Measurements from ENCODE around the gene PPP1R15B. TPM values are rescaled to one million over a fixed set of nuclear protein-coding genes. Genes with fewer than 3 reads are reported as not detected.

Gene PPP1R15B
- total RNA-seq, 4 donors from 2014 or later = 20.5 to 58.9 (median 46.4) TPM

- no peak for DNase-seq
- peak overlapping the region in 1 of 2 donors; percentile 59 for H3K27ac ChIP-seq
- peaks cover 0 to 8% of the 10 kb centered on the region in 2 donors for H3K4me1 ChIP-seq
- no peaks in the 10 kb centered on the region for H3K36me3 ChIP-seq
- H3K9me3 ChIP-seq = no peaks in the 10 kb centered on the region
- H3K27me3 ChIP-seq = no peaks in the 10 kb centered on the region
- no peak overlapping the region for H3K4me3 ChIP-seq
- TF ChIP-seq POLR2A (IDR thresholded peaks at IDR 0.05) = no peak
- TF ChIP-seq CTCF (IDR thresholded peaks at IDR 0.05) = no peak
- intact Hi-C loops (cut with DNase I; ENCODE audit: low total_unique reads) = no loop called here
Measured at GRCh38 chr1:204455831-204456145, 44.2 kb upstream of the PPP1R15B start.

- Histone ChIP-seq H3K27me3 (no peaks in the 10 kb centered on the region), H3K9me3 (no peaks in the 10 kb centered on the region), H3K27ac (no peak overlapping the region), H3K4me3 (no peak overlapping the region), H3K36me3 (no peaks in the 10 kb centered on the region), H3K4me1 (peaks cover 0 to 8% of the 10 kb centered on the region in 2 donors)
- no peak for DNase-seq
- TF ChIP-seq POLR2A (IDR thresholded peaks at IDR 0.05) (no peak), CTCF (IDR thresholded peaks at IDR 0.05) (no peak)
- intact Hi-C loops (cut with DNase I; ENCODE audit: low total_unique reads) = no loop called here
Measured at GRCh38 chr1:204455063-204455830, 43.6 kb upstream of the PPP1R15B start.

DNA sequence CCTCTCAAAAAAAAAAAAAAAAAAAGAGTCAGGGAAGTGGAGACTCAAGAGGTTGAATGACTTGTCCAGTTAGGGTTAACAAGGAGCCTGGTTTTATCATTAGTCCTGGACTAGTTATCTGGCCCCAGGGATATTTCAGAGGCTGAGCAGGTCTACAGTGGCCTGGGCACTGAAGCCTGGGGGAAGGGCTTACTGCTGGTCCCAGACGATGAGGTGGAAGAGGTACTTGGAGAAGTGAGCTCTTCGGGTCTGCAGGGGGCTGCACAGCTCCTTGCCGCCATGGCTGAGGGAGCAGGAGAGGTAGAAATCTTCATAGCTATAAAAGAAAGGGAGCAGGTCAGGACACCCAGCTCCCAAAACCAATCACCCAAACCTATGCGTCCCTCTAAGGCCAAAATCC, 42.9 kb upstream of the PPP1R15B start:
- H3K4me3 ChIP-seq = no peak overlapping the region
- intact Hi-C loops (cut with DNase I; ENCODE audit: low total_unique reads) = no loop called here
- H3K27ac ChIP-seq = no peak overlapping the region
- no peaks in the 10 kb centered on the region for H3K27me3 ChIP-seq
- peaks cover 0 to 8% of the 10 kb centered on the region in 2 donors for H3K4me1 ChIP-seq
- H3K9me3 ChIP-seq = no peaks in the 10 kb centered on the region
- DNase-seq = no peak
- H3K36me3 ChIP-seq = no peaks in the 10 kb centered on the region
- TF ChIP-seq POLR2A (IDR thresholded peaks at IDR 0.05) (no peak), CTCF (IDR thresholded peaks at IDR 0.05) (no peak)

DNA sequence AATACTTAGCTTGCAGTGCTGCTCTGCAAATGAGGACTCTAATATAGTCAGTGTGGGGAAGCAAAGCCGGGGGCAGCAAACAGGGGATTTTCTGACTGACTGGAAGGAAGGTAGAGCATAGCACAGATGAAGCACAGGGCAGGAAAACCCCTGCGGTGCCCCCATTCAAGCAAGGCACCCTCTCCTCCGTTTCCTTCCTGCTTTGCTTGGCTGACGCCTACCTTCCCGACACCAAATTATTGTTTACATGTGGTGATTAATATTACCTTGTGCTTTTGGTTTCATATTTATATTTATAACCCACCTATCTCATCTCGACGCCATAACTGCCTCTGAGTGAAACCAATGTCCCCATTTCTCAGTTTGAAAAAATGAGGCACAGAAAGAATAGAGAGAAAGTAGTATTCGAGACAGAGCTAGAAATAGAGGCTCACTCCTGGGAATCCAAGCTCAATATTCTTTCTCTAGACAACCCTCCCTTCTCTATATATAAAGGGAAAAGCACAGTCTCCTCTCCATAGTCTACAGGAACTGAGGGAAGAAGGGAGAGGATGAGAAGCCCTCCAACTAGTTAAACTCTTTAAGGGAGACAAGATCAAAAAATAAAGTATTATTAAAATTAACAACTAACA, 41.6 kb upstream of the PPP1R15B start:
- DNase-seq = no peak
- peaks cover 0 to 8% of the 10 kb centered on the region in 2 donors for H3K4me1 ChIP-seq
- H3K4me3 ChIP-seq = no peak overlapping the region
- TF ChIP-seq CTCF (IDR thresholded peaks at IDR 0.05) (no peak), POLR2A (IDR thresholded peaks at IDR 0.05) (no peak)
- no peaks in the 10 kb centered on the region for H3K9me3 ChIP-seq
- no peaks in the 10 kb centered on the region for H3K27me3 ChIP-seq
- intact Hi-C loops (cut with DNase I; ENCODE audit: low total_unique reads) = no loop called here
- no peaks in the 10 kb centered on the region for H3K36me3 ChIP-seq
- H3K27ac ChIP-seq = peak overlapping the region in 1 of 2 donors; percentile 37

- peak overlapping the region; percentile 57 to 65 for H3K27ac ChIP-seq
- intact Hi-C loops (cut with DNase I; ENCODE audit: low total_unique reads) = no loop called here
- DNase-seq = no peak
- H3K27me3 ChIP-seq = no peaks in the 10 kb centered on the region
- H3K36me3 ChIP-seq = no peaks in the 10 kb centered on the region
- peaks cover 0 to 5% of the 10 kb centered on the region in 2 donors for H3K4me1 ChIP-seq
- no peak for TF ChIP-seq POLR2A (IDR thresholded peaks at IDR 0.05)
- no peak for TF ChIP-seq CTCF (IDR thresholded peaks at IDR 0.05)
- no peaks in the 10 kb centered on the region for H3K9me3 ChIP-seq
- no peak overlapping the region for H3K4me3 ChIP-seq
Measured at GRCh38 chr1:204451352-204452124, 39.9 kb upstream of the PPP1R15B start.

Measured in uterus (tissue), 4 donors.